ENCODE data around the gene SETBP1. TPM values are rescaled to one million over a fixed set of nuclear protein-coding genes. Genes with fewer than 3 reads are reported as not detected.
"Not testable (repeated sequence)": the region's sequence is repeated elsewhere in the genome, so short reads cannot be mapped to it uniquely, and the experiment has no call there.

Gene SETBP1
- total RNA-seq, 1 donor from 2014 or later: 34.4 TPM

DNA sequence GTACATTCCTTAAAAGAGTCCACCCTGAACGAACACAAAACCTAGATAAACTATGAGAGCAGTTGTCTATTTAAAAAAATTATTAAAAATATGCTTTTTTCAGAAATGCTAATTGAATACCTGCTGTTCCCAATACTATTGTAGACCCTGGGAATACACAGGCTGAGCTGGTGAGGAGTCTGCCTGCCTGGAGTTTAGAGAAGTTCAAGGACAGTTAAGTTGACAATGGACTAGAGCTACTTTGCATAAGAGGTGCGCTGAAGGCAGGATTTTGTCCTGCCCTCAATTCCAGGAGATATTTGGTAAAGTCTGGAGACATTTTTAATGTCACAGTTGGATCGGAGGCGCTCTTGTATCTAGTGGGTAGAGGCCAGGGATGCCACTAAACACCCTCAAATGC, 110.2 kb downstream of the SETBP1 start:
- no peak for DNase-seq (ENCODE audit: low spot score)

DNA sequence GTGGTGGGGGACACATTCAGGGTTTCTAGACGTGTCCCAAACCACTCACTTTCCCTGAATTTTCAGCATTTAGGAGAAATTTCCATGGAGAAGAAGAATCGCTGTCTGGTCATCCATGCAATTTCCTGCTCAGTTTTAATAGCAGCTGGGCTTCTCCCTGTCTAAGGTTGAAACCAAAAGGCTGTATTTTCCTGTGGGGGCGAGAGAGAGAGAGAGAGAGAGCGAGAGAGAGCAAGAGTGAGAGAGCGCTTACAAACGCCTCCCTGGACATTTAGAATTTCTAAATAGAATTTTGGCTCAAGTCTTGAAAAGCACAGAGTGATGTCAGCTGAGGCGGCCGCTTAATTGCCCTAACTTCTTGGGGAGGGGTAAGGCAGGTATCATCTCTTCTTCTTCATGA, 110.8 kb downstream of the SETBP1 start:
- peak; percentile 39 for DNase-seq (ENCODE audit: low spot score)

DNA sequence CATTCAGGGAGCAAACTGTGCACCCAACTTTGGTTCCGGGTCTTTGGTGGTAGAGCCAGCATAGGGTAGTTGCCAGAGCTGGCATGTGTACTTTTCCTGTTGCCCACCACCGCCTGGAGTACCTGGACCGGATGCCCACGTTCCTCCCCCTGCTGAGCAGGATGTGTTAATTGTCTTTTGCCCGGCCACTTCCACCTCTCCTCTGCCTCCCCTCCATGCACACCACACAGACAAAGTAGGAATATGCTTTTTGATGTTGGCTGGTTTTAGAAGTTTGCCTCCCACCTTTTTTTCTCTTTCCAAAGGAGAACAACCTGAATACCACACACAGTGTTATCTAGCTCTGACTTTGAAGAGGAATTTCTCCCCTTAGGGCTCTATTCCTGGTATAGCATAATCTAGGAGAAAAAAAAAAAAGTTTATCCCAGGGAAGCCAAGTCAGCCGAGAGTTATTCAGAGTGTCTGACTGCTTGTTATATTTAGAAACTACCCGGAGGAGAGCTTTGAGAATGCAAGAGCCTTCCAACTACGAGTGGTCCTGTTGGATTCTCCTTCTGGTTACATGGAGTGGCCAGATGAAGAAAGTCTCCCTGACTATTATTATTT, 111.9 kb downstream of the SETBP1 start:
- DNase-seq (ENCODE audit: low spot score): peak; percentile 86

DNA sequence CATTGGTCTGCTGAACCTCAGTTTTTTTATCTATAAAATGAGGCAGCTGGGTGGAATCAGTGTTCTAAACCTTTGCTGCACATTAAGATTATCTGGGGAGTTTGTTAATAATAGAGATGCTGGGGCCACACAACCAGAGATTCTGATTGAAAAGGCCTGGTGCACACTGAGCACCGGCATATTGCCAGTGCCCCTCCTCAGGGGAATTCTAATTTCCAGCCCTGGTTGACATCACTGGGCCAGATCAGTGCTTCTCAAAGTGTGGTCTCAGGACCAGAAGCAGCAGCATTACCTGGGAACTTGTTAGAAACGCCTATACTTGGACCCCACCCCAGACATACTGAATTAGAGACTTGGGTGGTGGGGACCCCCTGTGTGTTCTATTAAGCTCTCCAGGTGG, 112.5 kb downstream of the SETBP1 start:
- DNase-seq (ENCODE audit: low spot score): no peak

DNA sequence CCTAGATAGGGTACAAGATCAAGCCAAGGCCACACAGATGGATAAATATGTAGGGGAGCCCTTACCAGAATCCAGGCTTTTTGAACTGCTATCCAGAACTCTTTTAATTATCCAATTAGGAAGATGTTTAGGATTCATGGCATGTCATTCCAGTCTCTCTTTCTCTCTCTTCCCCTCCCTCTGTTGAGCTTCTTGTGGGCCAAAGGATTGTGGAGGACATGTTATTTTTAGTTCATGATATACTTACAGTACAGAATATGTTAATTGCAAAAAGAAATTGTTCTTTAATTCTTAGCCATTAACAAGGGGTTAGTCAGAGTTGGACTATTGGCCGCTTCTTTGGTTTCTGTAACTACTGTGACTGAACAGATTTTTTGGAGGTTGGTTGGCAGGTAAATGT, 113.0 kb downstream of the SETBP1 start:
- DNase-seq (ENCODE audit: low spot score): no peak

DNA sequence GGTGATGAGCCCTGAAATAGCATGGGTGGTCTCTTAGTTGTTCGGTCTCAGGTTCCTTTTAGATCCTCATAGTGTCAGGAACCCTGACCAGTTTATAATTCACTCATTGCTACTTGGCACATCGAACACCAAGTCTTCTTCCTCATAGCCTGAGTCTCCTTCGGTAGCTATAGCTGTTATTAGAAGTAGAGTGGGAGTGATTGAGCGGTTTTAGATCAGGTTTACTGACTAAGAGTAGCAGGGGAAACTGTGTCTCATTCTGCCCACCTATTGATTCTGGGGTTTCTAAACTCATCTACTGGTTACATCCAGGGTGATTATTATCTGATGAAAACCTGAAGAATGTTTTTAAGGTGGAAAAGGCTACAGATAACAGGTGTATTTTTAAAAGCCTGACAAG, 114.6 kb downstream of the SETBP1 start:
- DNase-seq (ENCODE audit: low spot score): no peak

DNA sequence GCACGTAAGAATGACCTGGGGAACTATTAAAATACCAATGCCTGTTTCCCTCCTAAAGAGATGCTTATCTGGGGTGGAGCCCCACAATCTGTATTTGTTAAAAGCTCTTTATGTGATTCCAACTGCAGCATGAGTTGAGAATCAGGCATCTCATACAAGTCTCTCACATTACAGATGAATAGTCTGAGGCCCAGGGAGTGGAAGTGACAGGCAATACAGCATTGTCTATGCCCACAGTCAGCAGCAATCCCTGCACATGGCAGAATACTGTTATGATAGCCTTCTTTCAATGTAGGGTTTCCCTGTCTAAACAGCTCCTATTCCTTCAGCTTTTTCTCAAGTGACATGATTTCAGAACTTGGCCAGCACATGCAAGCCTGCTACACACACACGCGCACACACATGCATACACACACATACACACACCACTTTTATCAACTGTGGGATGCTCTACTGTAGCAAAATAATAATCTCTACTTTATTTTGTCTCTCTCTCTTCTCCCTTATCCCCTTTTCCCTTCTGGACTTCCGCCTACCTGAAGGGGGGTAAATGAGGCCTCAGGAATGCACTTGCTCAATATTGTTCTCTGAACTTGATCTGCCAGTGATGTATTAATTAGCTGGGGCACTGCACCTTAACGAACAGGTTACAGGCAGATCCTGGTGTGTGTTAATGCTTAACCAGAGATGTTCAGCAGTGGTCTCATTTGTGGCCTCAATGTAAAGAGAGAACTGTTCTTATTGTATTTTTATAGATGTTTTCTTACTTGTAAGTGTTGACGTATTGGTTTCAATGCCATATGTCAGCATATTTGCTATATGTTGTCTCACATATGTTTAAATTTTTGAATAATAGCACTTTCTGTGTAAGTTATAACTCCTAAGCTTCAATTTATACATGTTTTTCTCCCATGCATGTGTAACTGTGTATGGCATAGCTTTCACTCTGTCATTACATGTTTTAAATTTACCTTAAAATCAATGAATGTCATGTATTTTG, 116.0 kb downstream of the SETBP1 start:
- DNase-seq (ENCODE audit: low spot score): no peak

DNA sequence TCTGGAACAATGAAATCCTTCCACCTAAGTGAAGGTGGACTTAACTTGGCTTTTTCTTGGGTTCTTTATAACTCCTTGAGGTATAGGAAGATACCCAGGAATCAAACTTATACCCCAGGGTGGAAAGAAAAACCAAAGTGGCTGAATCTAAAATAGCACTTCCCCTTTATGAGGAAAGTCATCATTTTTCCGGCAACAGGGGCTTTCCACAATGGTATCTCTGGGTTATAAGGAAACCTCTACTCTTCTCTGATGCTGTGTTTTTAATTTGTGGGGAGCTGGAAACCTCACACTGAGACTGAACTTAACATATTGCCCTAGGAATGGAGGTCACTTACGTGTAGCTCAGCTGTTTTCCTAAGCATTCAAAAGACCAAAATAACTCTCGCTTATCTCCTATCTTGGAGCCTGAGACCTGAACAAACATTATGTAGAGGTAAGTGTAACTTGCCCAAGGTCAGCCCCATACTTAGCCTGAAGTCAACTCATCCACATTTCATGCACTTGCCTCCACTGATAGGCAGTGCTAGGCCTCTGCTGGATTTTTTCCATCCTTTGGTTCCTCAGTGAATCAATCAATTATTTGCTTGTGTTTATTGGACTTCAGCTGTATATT, 117.9 kb downstream of the SETBP1 start:
- DNase-seq (ENCODE audit: low spot score): no peak

DNA sequence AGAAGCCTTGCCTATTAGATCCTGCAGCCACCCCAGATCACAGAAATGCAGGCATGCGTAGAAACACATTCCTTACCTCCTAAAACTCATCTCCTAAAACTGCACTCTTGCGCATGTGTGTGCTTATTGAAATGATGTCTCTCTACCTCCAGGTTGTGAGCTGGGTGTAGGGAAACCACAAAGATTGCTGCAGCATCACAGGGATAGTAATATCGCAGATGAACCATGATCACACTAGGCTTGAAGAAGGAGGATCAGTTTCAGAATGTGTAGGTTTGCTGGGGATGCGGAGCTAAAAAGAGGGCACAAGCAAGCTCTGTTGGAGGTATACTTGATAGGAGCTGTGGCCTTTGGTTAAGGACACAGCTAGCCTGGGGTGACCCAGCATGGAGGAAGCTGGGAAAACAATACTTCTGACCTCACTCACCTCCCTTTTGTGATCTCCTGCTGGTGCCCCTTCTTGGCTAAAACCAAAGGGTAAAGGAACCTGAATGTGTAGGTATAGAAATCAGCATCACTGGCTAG, 118.8 kb downstream of the SETBP1 start:
- DNase-seq (ENCODE audit: low spot score): no peak

DNA sequence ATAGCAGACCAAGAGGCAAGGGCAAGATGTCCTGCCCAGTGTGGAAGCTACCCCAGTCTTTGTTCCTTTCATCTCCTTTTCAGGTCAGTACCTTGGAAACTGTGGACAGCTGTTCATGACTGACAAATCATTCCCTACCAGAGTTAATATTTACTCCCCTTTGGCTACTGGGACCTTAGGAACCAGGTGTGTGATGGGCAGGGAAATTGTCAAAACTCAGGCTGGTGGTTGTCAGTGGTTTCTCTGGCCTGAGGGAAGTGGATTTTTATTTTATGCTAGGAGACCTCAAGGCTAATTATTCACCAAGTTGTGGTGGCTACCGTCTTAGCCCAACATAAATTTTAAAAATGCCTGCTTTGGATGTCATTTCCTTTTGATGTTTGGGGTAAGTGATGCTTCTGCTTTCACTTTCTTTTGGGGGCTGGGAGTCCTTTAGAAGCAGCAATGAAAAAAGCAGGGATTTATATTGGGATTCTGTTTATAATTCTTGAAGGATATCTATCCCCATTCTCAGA, 119.3 kb downstream of the SETBP1 start:
- no peak for DNase-seq (ENCODE audit: low spot score)

DNA sequence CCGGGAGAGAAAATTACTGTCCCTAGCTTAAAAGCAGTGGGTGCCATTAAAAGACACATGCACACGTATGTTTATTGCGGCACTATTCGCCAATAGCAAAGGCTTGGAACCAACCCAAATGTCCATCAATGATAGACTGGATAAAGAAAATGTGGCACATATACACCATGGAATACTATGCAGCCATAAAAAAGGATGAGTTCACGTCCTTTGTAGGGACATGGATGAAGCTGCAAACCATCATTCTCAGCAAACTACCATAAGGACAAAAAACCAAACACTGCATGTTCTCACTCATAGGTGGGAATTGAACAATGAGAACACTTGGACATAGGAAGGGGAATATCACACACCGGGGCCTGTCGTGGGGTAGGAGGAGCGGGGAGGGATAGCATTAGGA, 120.1 kb downstream of the SETBP1 start:
- not testable (repeated sequence) for DNase-seq (ENCODE audit: low spot score)

DNA sequence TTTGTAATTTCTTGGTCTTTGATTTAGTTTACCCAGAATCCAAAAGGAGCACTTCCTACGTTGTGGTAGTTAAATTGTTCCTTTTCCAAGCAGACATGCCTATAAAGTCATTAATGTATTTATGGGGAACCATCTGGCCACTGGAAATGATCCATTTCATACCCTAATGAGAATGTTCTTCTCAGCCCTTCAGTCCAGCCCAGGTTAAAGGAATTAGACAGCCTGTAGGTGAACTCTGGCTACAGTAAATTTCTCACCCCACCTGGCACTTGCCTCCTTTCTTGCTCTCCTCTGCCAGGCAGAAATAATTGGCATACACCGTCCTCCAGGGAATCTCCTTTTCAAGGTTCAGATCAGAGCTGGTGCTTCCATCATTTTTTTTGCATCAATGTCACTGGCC, 121.1 kb downstream of the SETBP1 start:
- no peak for DNase-seq (ENCODE audit: low spot score)

DNA sequence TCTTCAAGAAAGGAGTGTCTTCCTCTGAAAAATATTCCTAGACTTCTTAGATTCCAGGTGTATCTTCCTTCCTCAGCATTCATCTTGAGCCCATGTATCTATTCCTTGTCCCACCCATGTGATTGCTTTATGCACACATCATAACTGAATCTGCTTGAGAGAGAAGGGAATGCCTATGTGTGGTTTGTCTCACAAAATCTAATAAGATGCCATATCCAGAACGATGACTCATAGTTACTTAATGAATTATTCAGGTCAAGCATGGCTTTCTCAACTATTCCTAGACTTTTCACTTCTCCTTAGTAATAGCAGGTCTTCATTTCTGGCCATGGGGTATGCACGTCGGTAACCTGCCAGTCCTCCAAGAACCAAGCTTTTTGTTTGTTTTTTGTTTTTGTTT, 121.8 kb downstream of the SETBP1 start:
- no peak for DNase-seq (ENCODE audit: low spot score)

DNA sequence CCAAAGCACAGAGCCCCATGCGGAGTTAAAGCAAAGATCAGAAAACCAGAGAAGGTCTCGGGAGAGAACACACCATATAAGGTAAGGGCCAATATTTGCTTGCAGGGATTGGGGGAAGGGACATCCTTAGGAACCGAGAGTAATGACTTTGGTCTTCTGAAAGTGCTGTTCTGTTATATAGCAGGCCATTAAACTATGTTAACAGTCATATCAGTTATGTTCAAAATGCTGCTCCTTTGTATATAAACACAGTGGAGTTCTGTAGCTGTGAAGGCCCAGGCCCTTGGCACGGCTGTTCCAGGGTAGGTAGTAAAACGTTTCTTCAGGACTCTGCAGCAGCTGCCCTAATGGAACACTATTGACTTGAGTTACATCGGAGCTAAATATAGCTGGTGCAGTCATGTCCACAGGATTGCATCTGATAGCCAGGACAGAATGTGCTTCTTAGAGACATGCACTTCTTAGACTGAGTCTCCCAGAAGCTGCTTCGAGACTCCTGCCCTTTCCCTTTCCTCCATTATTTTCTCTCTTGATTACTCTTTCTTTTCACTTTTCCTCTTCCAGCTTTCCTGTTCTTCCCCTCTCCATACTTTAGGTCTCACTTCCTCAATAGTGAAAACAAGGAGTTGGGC, 122.4 kb downstream of the SETBP1 start:
- DNase-seq (ENCODE audit: low spot score): peak; percentile 86

DNA sequence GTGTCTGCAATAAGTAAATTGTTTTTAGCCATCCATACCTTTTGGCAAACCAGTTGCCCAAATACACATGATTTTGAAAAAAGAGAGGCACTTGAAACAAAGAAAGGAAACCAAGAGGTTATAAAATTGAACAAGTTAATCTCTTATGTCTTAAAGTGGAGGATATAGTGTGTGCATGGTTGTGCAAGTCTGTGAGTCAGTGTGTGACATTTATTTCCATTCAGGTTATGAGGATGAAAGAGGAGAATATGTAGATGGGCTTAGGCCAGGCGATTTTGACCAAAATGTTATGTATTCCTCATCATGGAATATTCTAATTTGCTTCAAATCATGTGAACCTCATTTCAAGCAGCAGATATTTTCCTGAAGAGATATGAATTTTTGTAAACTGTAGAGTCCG, 123.3 kb downstream of the SETBP1 start:
- no peak for DNase-seq (ENCODE audit: low spot score)

DNA sequence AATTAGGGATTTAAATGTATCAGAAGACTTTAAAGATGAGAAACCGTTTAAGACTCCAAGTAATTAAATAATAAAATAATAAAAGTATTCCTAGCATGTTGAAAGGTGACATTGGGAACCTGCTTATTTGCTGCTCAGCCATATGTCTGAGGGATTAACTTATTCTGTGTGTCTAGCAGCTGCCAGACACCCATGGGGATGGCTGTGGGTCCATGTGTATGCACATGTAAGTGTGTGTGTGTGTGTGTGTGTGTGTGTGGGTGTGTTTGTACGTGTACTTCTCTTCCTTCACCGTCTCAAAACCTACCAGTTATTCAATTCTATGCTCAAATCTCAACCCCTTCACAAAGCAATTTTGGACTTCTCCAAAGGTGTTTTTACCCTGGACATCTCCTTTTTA, 124.5 kb downstream of the SETBP1 start:
- no peak for DNase-seq (ENCODE audit: low spot score)

DNA sequence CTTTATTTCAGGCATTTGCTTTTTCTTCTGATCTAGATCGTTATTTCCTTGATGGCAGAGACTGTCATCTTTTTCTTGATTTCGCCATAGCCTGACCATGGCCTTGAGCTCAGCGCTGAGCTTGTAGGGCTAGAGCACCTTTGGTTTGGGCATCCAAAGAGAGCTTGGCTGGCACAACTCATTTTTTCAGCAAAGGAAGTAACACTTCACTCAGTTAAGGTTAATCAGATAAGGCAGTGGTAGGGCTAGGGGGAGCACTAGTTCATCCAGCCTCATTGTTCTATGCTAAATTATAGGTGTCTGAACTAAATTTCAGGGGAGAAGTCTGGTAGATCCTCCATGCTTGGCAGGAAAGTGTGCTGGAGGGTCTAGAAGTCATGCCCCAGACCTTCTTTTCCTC, 125.0 kb downstream of the SETBP1 start:
- DNase-seq (ENCODE audit: low spot score): no peak

DNA sequence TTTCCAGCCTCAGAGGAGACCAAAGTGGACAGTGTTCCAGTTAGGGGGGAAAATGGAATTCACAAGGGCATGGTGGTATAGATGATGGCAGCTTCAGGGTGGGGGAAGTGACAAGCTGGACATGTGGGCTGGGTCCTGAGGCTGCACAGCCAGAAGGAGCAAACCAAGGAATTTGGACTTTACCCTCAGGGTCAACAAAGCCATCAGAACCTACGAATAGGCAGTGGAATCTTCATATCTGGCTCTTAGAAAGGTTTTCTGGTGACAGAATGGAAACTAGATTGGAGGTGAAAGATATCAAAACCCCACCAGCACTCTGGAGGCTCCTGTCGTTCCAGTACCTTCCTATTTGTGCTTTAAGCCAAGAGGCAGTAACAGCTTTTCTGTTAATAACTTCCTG, 127.1 kb downstream of the SETBP1 start:
- no peak for DNase-seq (ENCODE audit: low spot score)

DNA sequence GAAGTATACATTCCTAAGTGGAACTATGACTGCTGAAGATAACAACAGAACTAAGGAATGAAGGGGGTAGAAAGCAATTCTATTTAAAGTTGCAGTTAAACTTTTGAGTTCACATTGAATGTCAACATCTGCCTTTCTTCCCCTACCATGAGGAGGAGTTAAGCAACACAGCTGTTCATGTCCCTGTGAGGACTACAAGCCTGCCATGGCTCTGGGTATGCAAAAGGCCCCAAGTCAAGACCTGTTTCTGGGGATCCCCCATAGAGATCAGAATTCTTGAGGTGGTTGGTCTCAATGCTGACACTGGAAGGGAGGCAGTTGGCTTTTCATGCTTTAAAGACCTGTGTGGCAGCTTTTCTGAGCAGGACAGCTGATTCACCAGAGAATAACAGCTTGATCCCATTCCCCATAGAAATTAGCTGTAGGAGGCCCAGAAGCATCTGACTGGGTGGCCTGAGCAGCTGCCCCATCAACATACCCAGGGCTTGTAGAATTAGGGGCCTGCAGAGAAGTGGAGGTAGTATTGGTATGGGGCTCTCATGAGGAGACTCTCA, 131.0 kb downstream of the SETBP1 start:
- no peak for DNase-seq (ENCODE audit: low spot score)

DNA sequence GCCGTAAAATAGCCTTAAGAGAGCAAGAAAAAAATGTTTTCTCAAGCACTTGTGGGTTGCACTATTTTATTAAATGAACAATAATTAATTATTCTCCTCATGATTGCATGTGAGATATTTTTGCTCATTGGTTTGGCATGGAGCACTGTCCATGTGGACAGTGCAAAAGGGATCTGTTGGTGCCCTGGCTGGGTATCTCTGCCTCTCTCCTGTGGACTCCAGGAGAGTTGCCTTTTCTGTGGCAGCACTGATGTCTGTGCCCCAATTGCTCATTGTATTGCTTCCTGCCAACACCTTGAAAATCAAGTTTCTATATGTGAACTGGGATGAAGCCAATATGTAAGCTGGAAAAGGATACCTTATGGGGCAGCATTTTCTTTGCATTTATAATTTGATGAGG, 131.7 kb downstream of the SETBP1 start:
- DNase-seq (ENCODE audit: low spot score): no peak

DNA sequence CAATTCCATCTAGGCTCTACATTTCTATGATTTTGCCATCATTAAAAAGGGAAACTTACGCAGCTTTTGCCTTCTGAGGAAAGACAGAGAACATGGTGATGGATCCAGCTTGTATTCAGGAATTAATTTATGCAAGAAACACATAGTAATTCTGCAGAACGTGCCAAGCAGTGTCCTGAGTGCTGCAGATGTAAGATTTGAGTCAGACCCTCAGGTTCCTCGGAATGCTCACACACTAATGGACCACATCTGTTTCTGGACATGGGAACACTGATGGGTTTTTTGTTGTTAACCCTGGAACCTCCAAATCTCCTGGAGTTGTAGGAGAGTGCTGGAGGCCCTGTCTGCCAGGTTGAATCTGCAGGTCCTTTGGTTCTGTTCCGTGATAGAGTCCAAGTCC, 132.9 kb downstream of the SETBP1 start:
- DNase-seq (ENCODE audit: low spot score): no peak
